Ramos (cell line): ENCODE measurements around the gene CLEC20A.

ENCODE experiments used
- in situ Hi-C: fragments of 300-500 bp; cut with MboI; formaldehyde crosslinking; loops from one replicate; pipeline ENCODE4 v1.14.3; 2022; ENCODE audit warnings: low sequenced_read_pairs; ENCODE audit not compliant: unreplicated experiment

Gene CLEC20A

GRCh38 chr1:178496410-178497135 lies at the start of gene CLEC20A:
TSS of gene CLEC20A (minus strand) at chr1:178496964. CDS start at chr1:178496939, 25 bp downstream.
- in situ Hi-C loops = no loop called here

DNA sequence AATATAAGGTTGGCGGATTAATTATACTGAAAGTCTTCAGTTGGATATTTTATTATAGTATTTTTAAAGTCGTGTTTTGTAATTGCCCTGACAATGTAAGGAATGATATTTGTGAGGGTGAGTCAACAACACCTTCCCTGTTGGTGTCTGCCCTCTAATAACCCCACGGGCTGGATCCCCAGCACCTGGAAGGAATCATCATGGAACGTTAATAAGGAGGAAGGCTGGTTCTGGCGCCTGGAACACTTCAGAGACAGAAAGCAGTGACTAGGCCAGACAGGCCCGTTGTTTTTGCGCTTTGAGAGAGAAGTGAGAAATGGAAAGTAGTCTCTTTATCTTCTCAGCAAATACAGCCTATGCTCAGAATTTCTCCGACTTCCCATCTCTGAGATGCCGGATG lies 47.8 kb upstream of the CLEC20A start:
- in situ Hi-C loops = no loop called here

DNA sequence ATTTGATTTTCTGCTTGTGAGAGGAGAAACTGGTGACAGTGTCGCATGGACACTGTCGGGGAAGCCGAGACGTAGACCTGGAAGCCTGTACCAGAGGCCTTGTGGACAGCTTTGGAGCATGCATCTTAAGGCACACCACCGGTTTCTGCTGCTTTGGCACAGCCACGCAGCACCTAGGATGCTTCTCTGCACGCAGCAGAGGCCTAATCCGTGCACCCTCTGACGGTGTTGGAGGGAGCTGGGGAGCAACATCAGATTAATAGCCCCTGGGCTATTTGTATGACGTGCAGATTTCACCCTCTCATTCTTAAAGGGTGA lies 46.5 kb upstream of the CLEC20A start:
- in situ Hi-C loops = no loop called here

DNA sequence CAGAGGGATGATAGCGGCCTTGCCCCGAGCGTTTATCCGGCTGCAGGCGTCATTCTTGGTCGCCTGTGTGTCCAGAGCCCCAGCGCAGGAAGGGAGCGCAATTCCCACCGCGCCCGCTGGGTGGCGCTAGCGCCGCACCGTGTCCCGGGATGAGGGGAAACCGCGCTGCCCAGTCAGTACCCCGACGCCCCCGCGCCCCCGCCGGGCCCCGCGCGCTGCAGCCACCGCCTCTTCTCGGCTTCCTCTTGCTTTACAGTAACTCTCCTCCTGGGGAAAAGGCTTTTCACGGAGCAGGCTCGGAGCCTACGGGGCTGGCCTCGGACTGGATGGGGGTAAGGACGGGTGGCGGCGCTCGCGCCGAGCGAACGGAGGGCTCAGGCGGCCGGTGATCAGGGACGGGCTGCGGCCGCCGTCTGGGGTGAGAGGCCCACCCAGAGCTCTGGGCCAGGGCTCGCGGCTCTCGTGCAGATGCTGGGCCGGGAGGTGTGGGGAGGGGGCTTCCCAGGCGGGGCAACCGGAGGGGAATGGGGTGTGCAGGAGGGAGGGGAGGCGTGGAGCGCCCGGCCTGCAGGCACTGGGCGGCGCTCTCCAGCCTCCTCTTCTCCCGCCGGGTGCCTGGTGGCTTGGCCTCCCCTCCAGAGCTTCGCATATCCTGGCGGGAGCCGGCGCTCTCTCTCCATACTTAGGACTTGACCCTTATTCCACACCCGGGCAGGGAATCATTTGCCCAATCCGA lies 46.0 kb upstream of the CLEC20A start:
- in situ Hi-C loops = no loop called here

GRCh38 chr1:178541829-178542553 lies 45.2 kb upstream of the CLEC20A start:
- in situ Hi-C loops = no loop called here

GRCh38 chr1:178541379-178541778 lies 44.6 kb upstream of the CLEC20A start:
- in situ Hi-C loops = no loop called here

DNA sequence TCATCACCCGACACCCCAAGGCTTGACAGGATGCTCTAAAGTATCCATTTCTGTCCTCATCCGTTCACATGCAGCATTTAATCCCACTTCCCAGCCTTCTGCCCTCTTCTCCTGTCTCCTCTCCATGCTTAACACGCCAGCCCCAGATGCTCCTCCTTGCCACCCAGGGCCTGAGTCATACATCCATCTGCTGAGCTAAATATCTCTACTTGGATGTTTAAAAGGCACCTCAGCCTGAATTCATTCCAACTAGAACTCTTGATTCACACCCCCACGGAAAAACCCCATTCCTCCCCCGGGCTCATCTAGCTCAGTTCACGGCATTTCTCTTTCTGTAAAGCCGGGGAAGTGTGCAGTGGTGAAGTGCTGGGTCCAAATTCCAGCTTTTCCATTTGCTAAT lies 43.9 kb upstream of the CLEC20A start:
- in situ Hi-C loops = no loop called here

DNA sequence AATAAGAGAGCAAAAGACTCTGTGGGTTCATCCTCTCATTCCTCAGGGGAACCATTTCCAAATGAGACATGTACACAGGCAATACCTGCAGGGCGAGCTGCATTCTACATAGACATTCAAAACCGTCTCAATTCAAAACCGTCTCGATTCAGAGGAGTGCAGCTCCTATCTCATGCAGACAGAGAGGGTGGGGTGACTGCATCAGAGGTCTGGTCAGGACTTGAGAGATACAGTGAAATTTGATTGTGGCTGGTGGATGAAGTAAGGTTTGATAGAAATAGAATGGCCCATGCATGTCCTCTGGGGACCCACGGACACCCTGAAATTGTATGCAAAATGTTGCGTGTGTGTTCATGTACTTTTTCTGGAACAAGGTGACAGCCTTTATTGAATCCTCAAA lies 43.4 kb upstream of the CLEC20A start:
- in situ Hi-C loops = no loop called here

DNA sequence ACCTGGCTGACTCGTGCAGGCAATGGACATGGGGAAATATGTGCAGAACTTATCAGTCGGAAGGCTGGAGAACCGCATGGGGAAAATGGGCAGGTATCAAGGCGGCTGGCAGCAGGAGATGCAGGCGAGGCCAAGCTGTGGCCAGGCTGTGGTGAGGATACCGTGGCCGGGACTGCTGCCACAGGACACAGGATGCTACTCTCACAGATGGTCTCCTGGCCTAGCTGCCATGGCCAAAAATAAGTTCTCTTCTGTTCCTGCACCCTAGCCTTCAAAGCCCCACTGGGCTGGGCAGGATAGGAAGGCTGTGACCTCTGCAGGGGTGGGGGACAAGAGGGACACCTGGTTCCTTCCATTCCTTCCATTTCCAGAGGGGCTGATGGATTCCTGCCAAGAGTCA lies 42.5 kb upstream of the CLEC20A start:
- in situ Hi-C loops = loop anchor here (10.0 kb wide), 1 partner anchor 546 kb away; the partner anchor contains the start of gene TOR3A

DNA sequence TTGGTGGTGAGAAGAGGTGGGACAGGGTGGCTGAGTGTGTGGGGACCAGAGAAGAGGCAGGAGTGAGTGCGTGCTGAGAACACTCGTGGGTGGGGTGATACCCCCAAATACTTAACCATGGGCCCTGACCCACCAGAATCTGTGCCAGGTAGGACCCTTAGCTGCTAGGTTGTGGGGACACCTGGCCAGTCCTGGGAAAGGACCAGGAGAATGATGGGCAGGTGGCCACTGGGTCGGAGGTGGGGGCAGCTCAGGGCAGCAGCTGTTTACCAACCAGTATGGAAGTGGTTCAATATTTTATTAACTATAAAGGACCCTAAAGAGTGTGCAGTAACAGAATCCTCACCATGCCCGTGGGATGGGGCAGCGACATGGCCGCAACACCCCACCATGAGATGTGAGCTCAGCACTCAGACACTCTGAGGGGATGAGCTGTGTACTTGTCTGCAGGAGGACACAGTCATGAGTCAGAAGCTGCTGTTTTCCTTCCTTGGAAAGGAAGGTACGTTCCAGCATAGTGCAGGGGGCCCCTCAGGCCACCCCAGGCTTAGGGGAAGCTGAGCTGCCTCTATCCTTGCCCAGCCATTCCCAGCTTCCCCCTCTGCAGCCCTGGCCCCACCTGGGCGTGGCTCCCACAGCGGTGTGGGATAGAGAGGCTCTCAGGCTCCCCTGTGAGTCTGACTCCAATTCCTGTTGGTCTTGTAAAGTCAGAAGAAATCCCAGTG lies 41.6 kb upstream of the CLEC20A start:
- in situ Hi-C loops = loop anchor here (10.0 kb wide), 1 partner anchor 546 kb away; the partner anchor contains the start of gene TOR3A

- in situ Hi-C loops = loop anchor here (10.0 kb wide), 1 partner anchor 547 kb away; the partner anchor contains the start of gene TOR3A
Observed at GRCh38 chr1:178537382-178538090, 40.8 kb upstream of the CLEC20A start.

GRCh38 chr1:178536844-178537371 lies 40.1 kb upstream of the CLEC20A start:
- in situ Hi-C loops = loop anchor here (10.0 kb wide), 1 partner anchor 548 kb away; the partner anchor contains the start of gene TOR3A

- in situ Hi-C loops = loop anchor here (10.0 kb wide), 1 partner anchor 548 kb away; the partner anchor contains the start of gene TOR3A
Observed at GRCh38 chr1:178536329-178536728, 39.6 kb upstream of the CLEC20A start.

DNA sequence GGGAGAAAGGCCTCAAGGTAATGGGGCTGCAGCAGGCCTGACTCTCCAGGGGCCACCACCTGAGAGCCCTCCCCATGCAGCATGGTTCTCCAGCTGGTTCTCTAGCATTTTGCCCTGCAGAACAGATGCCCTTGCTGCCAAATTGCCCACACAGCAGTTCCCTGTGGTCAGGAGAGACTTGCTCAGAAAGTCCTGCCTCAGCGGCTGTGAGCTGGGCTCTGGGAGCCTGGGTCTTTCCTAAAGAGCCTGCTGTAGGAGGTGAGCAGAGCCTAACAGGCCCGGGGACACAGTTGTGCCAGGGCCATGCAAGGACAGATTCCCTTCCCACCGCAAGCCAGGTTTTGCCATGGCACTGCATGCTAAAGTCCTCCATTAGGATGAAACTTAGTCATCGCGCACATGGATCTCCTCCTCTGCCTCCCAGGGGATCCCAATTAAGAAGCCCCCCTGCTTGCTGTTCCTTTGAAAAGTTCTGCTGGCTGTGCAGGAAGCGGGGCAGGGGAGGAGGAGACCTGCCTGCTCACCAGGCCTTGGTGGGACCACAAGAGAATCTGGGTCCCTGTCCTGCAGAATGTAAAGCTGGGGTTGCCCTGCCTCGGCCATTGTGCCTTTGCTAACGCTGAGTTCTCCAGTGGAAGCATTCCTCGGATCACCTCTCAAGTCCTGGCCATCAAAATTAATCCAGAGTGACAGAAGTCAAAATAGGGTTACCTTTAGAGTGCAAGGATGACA lies 37.5 kb upstream of the CLEC20A start:
- in situ Hi-C loops = loop anchor here (5.0 to 10.0 kb wide), 2 partner anchors 473 to 550 kb away; partner anchors contain the start of gene TOR3A

DNA sequence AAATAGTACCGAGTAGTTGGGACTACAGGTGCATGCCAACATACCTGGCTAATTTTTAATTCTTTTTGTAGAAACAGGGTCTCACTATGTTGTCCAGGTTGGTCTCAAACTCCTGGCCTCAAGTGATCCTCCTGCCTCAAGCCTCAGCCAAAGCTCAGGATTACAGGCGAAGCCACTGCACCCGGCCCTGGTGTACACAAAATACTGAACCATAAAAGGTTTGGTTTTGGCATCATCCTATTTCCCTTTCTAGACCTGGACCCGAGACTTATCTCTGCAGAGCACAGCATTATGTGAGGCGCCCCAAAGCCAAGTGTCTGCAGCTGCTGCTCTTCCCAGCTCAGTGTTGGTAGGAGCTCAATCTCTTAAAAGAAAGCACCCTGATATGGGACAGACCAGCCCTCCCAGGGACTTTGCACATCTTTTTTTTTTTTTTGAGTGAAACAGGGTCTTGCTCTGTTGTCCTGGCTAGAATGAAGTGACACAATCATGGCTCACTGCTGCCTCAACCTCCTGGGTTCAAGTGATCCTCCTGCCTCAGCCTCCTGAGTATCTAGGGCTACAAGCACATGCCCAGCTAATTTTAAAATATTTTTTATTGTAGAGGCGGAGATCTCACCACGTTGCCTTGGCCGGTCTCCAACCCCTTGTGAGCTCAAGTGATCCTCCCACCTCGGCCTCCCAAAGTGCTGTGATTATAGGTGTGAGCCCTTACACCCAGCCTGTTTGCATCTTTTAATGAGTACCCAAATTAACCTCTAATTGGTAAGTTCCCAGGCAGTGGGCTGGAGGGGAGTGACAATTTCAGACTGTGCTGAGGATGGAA lies 36.6 kb upstream of the CLEC20A start:
- in situ Hi-C loops = loop anchor here (5.0 to 10.0 kb wide), 2 partner anchors 474 to 551 kb away; partner anchors contain the start of gene TOR3A

- in situ Hi-C loops = loop anchor here (5.0 to 10.0 kb wide), 2 partner anchors 475 to 552 kb away; partner anchors contain the start of gene TOR3A
Observed at GRCh38 chr1:178532392-178532791, 35.6 kb upstream of the CLEC20A start.

- in situ Hi-C loops = loop anchor here (5.0 to 10.0 kb wide), 2 partner anchors 475 to 553 kb away; partner anchors contain the start of gene TOR3A
Observed at GRCh38 chr1:178531887-178532286, 35.1 kb upstream of the CLEC20A start.
